ENCODE data around the gene RHOG.

Gene RHOG

GRCh38 chr11:3880724-3881123 is 40.0 kb upstream of the RHOG start:
- TF ChIP-seq EZH2phosphoT487 (IDR thresholded peaks at IDR 0.05; ENCODE audit: low read length) (no peak), CTCF (IDR thresholded peaks at IDR 0.05; ENCODE audit: low read length) (no peak), EZH2 (optimal IDR thresholded peaks at IDR 0.05; ENCODE audit: low read depth, low read length) (no peak)
- H3K9me3 ChIP-seq (replicated peaks; ENCODE audit: insufficient read depth, low read length), result no peaks in the 10 kb centered on the region
- H3K4me2 ChIP-seq (ENCODE audit: low read depth, low read length), result no peak overlapping the region
- H3F3A ChIP-seq (ENCODE audit: insufficient read depth, low read length), result no peaks in the 10 kb centered on the region
- peaks cover 97% of the 10 kb centered on the region for H3K79me2 ChIP-seq (ENCODE audit: low read length)
- DNase-seq, result no peak
- peaks cover 15% of the 10 kb centered on the region; the same call in 1 of the 2 replicates for H4K20me1 ChIP-seq (ENCODE audit: insufficient read depth, low read length)
- no peaks in the 10 kb centered on the region for H3K36me3 ChIP-seq (replicated peaks; ENCODE audit: insufficient read depth, low read length)
- H3K27ac ChIP-seq (ENCODE audit: low read length), result no peak overlapping the region
- H3K9me2 ChIP-seq (replicated peaks; ENCODE audit: insufficient read depth, low read length), result no peaks in the 10 kb centered on the region
- peaks cover 24% of the 10 kb centered on the region for H3K4me1 ChIP-seq (ENCODE audit: low read length)
- no peak overlapping the region for H3K4me3 ChIP-seq (ENCODE audit: low read length)
- H3K27me3 ChIP-seq (replicated peaks; ENCODE audit: insufficient read depth, low read length), result no peaks in the 10 kb centered on the region
- H2AFZ ChIP-seq (ENCODE audit: low read length), result no peak overlapping the region
- no peak overlapping the region for H3K9ac ChIP-seq (ENCODE audit: low read length)

GRCh38 chr11:3879967-3880542 is 39.3 kb upstream of the RHOG start:
- Histone ChIP-seq H3K27ac (ENCODE audit: low read length) (no peak overlapping the region), H2AFZ (ENCODE audit: low read length) (no peak overlapping the region), H3K79me2 (ENCODE audit: low read length) (peaks cover 97% of the 10 kb centered on the region), H3K4me2 (ENCODE audit: low read depth, low read length) (no peak overlapping the region), H3K36me3 (replicated peaks; ENCODE audit: insufficient read depth, low read length) (no peaks in the 10 kb centered on the region), H4K20me1 (ENCODE audit: insufficient read depth, low read length) (peaks cover 15% of the 10 kb centered on the region; the same call in 1 of the 2 replicates), H3K9ac (ENCODE audit: low read length) (no peak overlapping the region), H3K9me3 (replicated peaks; ENCODE audit: insufficient read depth, low read length) (no peaks in the 10 kb centered on the region), H3K4me1 (ENCODE audit: low read length) (peaks cover 24% of the 10 kb centered on the region), H3K27me3 (replicated peaks; ENCODE audit: insufficient read depth, low read length) (no peaks in the 10 kb centered on the region), H3K9me2 (replicated peaks; ENCODE audit: insufficient read depth, low read length) (no peaks in the 10 kb centered on the region), H3K4me3 (ENCODE audit: low read length) (no peak overlapping the region), H3F3A (ENCODE audit: insufficient read depth, low read length) (no peaks in the 10 kb centered on the region)
- TF ChIP-seq CTCF (IDR thresholded peaks at IDR 0.05; ENCODE audit: low read length) (no peak), EZH2phosphoT487 (IDR thresholded peaks at IDR 0.05; ENCODE audit: low read length) (no peak), EZH2 (optimal IDR thresholded peaks at IDR 0.05; ENCODE audit: low read depth, low read length) (no peak)
- DNase-seq, result no peak

- Histone ChIP-seq H3K79me2 (ENCODE audit: low read length) (peaks cover 97% of the 10 kb centered on the region), H3K9me2 (replicated peaks; ENCODE audit: insufficient read depth, low read length) (no peaks in the 10 kb centered on the region), H4K20me1 (ENCODE audit: insufficient read depth, low read length) (peaks cover 15% of the 10 kb centered on the region; the same call in 1 of the 2 replicates), H3K27me3 (replicated peaks; ENCODE audit: insufficient read depth, low read length) (no peaks in the 10 kb centered on the region), H3K9ac (ENCODE audit: low read length) (no peak overlapping the region), H3K27ac (ENCODE audit: low read length) (0 out of 2 replicates have a peak overlapping the region, but pooled peaks have one; percentile 5), H3K4me1 (ENCODE audit: low read length) (peaks cover 24% of the 10 kb centered on the region), H3F3A (ENCODE audit: insufficient read depth, low read length) (no peaks in the 10 kb centered on the region), H3K4me2 (ENCODE audit: low read depth, low read length) (no peak overlapping the region; the same call in 1 of the 2 replicates), H3K36me3 (replicated peaks; ENCODE audit: insufficient read depth, low read length) (no peaks in the 10 kb centered on the region), H3K9me3 (replicated peaks; ENCODE audit: insufficient read depth, low read length) (no peaks in the 10 kb centered on the region), H2AFZ (ENCODE audit: low read length) (no peak overlapping the region), H3K4me3 (ENCODE audit: low read length) (no peak overlapping the region)
- DNase-seq, result peak; percentile 20
- TF ChIP-seq EZH2phosphoT487 (IDR thresholded peaks at IDR 0.05; ENCODE audit: low read length) (no peak), EZH2 (optimal IDR thresholded peaks at IDR 0.05; ENCODE audit: low read depth, low read length) (no peak), CTCF (IDR thresholded peaks at IDR 0.05; ENCODE audit: low read length) (no peak)
These were observed 38.6 kb upstream of the RHOG start for GRCh38 chr11:3879216-3879966.

Measured in MM.1S (cell line).